HG02642 (cell line): ENCODE measurements around the gene APBB3.
"Not testable (repeated sequence)": the region's sequence is repeated elsewhere in the genome, so short reads cannot be mapped to it uniquely, and the experiment has no call there.

ENCODE experiments used
- ATAC-seq: cut with Tn5 transposase; IDR thresholded peaks from one replicate; pipeline ENCODE4 v1.9.1; 2021; ENCODE audit warnings: mild to moderate bottlenecking; ENCODE audit not compliant: unreplicated experiment, poor library complexity

The APBB3 gene

GRCh38 chr5:140564196-140565023 lies at the start of gene APBB3, which contains the start of gene SLC35A4:
APBB3 (minus strand) TSS chr5:140564598; CDS start chr5:140564245, 353 bp downstream.
SLC35A4 (plus strand) TSS chr5:140564828; CDS start chr5:140567170, 2,342 bp downstream.
- ATAC-seq, result peak; percentile 89

- ATAC-seq, result no peak
Observed at GRCh38 chr5:140611020-140611521, 46.7 kb upstream of the APBB3 start.

GRCh38 chr5:140609126-140609525 lies 44.7 kb upstream of the APBB3 start:
- ATAC-seq, result no peak

- no peak for ATAC-seq
Observed at GRCh38 chr5:140608722-140609121, 44.3 kb upstream of the APBB3 start.

- ATAC-seq, result no peak
Observed at GRCh38 chr5:140607031-140607430, 42.6 kb upstream of the APBB3 start.

GRCh38 chr5:140605879-140606278 lies 41.5 kb upstream of the APBB3 start:
- ATAC-seq, result no peak

- ATAC-seq, result no peak
Observed at GRCh38 chr5:140603734-140604133, 39.3 kb upstream of the APBB3 start.

- not testable (repeated sequence) for ATAC-seq
Observed at GRCh38 chr5:140603446-140603698, 39.0 kb upstream of the APBB3 start.

GRCh38 chr5:140602147-140602546 lies 37.7 kb upstream of the APBB3 start:
- no peak for ATAC-seq

GRCh38 chr5:140600096-140600495 lies 35.7 kb upstream of the APBB3 start:
- no peak for ATAC-seq

GRCh38 chr5:140598836-140599235 lies 34.4 kb upstream of the APBB3 start:
- ATAC-seq, result no peak

GRCh38 chr5:140596321-140596741 lies 31.9 kb upstream of the APBB3 start:
- ATAC-seq, result no peak

- no peak for ATAC-seq
Observed at GRCh38 chr5:140595538-140596300, 31.3 kb upstream of the APBB3 start.

GRCh38 chr5:140594169-140594568 lies 29.8 kb upstream of the APBB3 start:
- ATAC-seq, result no peak

GRCh38 chr5:140593070-140593469 lies 28.7 kb upstream of the APBB3 start:
- not testable (repeated sequence) for ATAC-seq

- ATAC-seq, result no peak
Observed at GRCh38 chr5:140591747-140592372, 27.5 kb upstream of the APBB3 start.

- no peak for ATAC-seq
Observed at GRCh38 chr5:140590861-140591260, 26.5 kb upstream of the APBB3 start.

- no peak for ATAC-seq
Observed at GRCh38 chr5:140588311-140589070, 24.1 kb upstream of the APBB3 start.

- no peak for ATAC-seq
Observed at GRCh38 chr5:140587495-140587894, 23.1 kb upstream of the APBB3 start.

- ATAC-seq, result not testable (repeated sequence)
Observed at GRCh38 chr5:140579188-140579747, 14.9 kb upstream of the APBB3 start.
